MM.1S (cell line): ENCODE measurements around the gene ZNF775.

ENCODE experiments used
- DNase-seq: peaks from one replicate; pipeline ENCODE4 v3.0.0-alpha.2; 2015
- H2AFZ ChIP-seq: fragments of 300-600 bp; sonication (generic); 2 replicates; pipeline ENCODE4 v1.6.0; 2016; ENCODE audit warnings: antibody characterized with exemption, low read length
- H3F3A ChIP-seq: fragments of 300-600 bp; sonication (generic); 2 replicates; pipeline ENCODE4 v1.6.1; 2016; ENCODE audit warnings: mild to moderate bottlenecking, antibody characterized with exemption, low read length, moderate library complexity, mixed read lengths; ENCODE audit not compliant: insufficient read depth
- H3K27ac ChIP-seq: fragments of 300-600 bp; sonication (generic); 2 replicates; pipeline ENCODE4 v1.5.1; 2016; ENCODE audit warnings: mild to moderate bottlenecking, low read length
- H3K27me3 ChIP-seq: fragments of 300-600 bp; sonication (generic); replicated peaks from 2 replicates; pipeline ENCODE4 v1.6.0; 2016; ENCODE audit warnings: low read length; ENCODE audit not compliant: insufficient read depth
- H3K36me3 ChIP-seq: fragments of 300-600 bp; sonication (generic); replicated peaks from 2 replicates; pipeline ENCODE4 v1.6.1; 2016; ENCODE audit warnings: mild to moderate bottlenecking, low read length, mixed read lengths; ENCODE audit not compliant: insufficient read depth
- H3K4me1 ChIP-seq: fragments of 300-600 bp; sonication (generic); 2 replicates; pipeline ENCODE4 v1.6.1; 2016; ENCODE audit warnings: low read length, mixed read lengths
- H3K4me2 ChIP-seq: fragments of 300-600 bp; sonication (generic); 2 replicates; pipeline ENCODE4 v1.6.0; 2016; ENCODE audit warnings: low read depth, low read length
- H3K4me3 ChIP-seq: fragments of 300-600 bp; sonication (generic); 2 replicates; pipeline ENCODE4 v1.5.1; 2016; ENCODE audit warnings: low read length, mixed read lengths
- H3K79me2 ChIP-seq: fragments of 300-600 bp; sonication (generic); 2 replicates; pipeline ENCODE4 v1.6.1; 2016; ENCODE audit warnings: mixed run types, low read length, mixed read lengths
- H3K9ac ChIP-seq: fragments of 300-600 bp; sonication (generic); 2 replicates; pipeline ENCODE4 v1.6.1; 2016; ENCODE audit warnings: low read length, mixed read lengths
- H3K9me2 ChIP-seq: fragments of 300-600 bp; sonication (generic); replicated peaks from 2 replicates; pipeline ENCODE4 v1.6.1; 2016; ENCODE audit warnings: mild to moderate bottlenecking, low read length, mixed read lengths; ENCODE audit not compliant: insufficient read depth
- H3K9me3 ChIP-seq: fragments of 300-600 bp; sonication (generic); replicated peaks from 2 replicates; pipeline ENCODE4 v1.6.1; 2016; ENCODE audit warnings: mild to moderate bottlenecking, low read length, mixed read lengths; ENCODE audit not compliant: insufficient read depth
- H4K20me1 ChIP-seq: fragments of 300-600 bp; sonication (generic); 2 replicates; pipeline ENCODE4 v1.6.1; 2016; ENCODE audit warnings: mild to moderate bottlenecking, low read length, moderate library complexity, mixed read lengths; ENCODE audit not compliant: insufficient read depth
- CTCF ChIP-seq: fragments of 300-600 bp; sonication (generic); IDR thresholded peaks from 2 replicates; pipeline ENCODE4 v1.5.1; 2016; ENCODE audit warnings: antibody characterized with exemption, low read length, mixed read lengths
- EZH2 ChIP-seq: fragments of 300-600 bp; sonication (generic); optimal IDR thresholded peaks from 2 replicates; pipeline ENCODE3; 2017; ENCODE audit warnings: low read depth, mild to moderate bottlenecking, antibody characterized with exemption, low read length, mixed read lengths
- EZH2phosphoT487 ChIP-seq: fragments of 300-600 bp; sonication (generic); IDR thresholded peaks from 2 replicates; pipeline ENCODE4 v1.6.1; 2018; ENCODE audit warnings: antibody characterized with exemption, low read length

The ZNF775 gene

DNA sequence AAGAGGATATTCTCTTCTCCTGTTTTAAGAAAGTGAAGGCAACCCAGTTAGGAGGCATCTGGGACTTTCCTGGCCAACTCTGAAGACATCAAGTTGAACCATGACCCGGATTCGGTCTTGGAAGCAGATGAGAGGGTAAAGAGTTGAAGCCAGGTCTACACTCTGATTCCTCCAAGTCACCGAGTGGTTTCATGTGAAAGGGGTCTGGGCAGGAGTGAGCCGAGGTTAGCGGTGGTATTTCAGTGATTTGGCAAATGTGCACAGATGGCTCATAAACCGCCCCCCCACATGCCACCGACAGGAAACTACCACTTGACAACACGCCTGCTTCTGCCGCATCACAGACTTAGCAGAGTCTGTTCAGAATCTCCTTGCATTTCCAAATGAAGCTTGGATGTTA is 21.9 kb upstream of the ZNF775 start:
- Histone ChIP-seq H3K9me3 (no peaks in the 10 kb centered on the region), H3K79me2 (no peaks in the 10 kb centered on the region), H3K4me3 (peak overlapping the region; percentile 11; the same call in 1 of the 2 replicates), H2AFZ (peak overlapping the region; percentile 40), H3K9ac (peak overlapping the region; percentile 1; the same call in 1 of the 2 replicates), H3K27me3 (no peaks in the 10 kb centered on the region), H3K9me2 (no peaks in the 10 kb centered on the region), H3K4me2 (peak overlapping the region; percentile 46), H3F3A (peaks cover 15% of the 10 kb centered on the region), H3K27ac (peak overlapping the region; percentile 40; the same call in 1 of the 2 replicates), H4K20me1 (no peaks in the 10 kb centered on the region), H3K4me1 (peaks cover 24% of the 10 kb centered on the region), H3K36me3 (no peaks in the 10 kb centered on the region)
- TF ChIP-seq EZH2 (no peak), EZH2phosphoT487 (no peak), CTCF (no peak)
- peak; percentile 69 for DNase-seq

DNA sequence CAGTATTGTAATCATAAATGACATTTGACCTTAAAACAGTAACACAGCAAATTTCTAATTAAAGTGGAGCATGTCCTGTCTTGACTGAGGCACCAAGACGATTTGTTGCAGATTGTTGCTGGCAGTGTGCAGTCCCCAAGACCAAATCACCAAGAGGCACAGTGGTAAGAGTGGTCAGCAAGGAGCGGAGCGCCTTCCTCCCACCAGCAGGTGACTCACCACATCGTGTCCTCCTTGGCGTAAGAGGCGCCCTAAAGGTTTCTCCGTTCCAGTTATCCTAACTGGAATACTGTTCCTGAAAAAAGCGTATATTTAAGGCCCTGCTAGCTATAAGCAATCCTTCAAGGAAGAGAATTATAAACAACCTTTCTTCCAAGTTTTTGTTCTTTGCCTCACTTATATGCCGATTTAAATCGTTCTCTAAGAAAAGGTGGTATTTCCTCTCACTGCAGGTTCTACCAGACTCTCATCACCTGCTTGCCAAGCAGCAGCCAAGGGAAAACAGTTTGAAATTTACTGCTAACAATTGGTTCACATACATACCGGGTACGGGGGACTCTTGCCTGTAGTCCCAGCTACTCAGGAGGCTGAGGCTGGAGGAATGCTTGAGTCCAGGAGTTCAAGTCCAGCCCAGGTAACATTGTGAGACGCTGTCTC is 21.2 kb upstream of the ZNF775 start:
- Histone ChIP-seq H4K20me1 (no peaks in the 10 kb centered on the region), H3K4me3 (no peak overlapping the region; the same call in 1 of the 2 replicates), H3K9me2 (no peaks in the 10 kb centered on the region), H3K4me2 (peak overlapping the region; percentile 46), H3K27me3 (no peaks in the 10 kb centered on the region), H3K27ac (peak overlapping the region; percentile 40; the same call in 1 of the 2 replicates), H3K79me2 (no peaks in the 10 kb centered on the region), H3F3A (peaks cover 15% of the 10 kb centered on the region), H3K36me3 (no peaks in the 10 kb centered on the region), H3K9me3 (no peaks in the 10 kb centered on the region), H3K4me1 (peaks cover 24% of the 10 kb centered on the region), H3K9ac (peak overlapping the region; percentile 1; the same call in 1 of the 2 replicates), H2AFZ (peak overlapping the region; percentile 40)
- no peak for DNase-seq
- no peak for TF ChIP-seq EZH2phosphoT487

DNA sequence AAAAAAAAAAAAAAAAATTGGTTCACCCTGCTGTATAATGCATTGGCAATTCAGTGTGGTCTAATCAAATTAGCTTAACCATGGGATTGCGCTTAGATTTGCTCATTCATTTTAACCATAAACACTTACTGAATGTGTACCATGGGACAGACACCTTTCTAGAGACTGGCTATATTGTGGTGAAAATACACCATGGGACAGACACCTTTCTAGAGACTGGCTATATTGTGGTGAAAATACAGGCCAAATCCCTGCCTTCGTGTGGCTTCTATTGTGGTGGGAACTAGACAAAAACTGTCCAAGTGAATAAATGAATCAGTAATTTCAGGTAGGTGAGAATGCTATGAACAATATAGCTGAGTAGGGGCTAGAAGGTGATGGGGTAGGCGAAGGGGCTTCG is 20.7 kb upstream of the ZNF775 start:
- no peak for DNase-seq
- peaks cover 24% of the 10 kb centered on the region for H3K4me1 ChIP-seq
- no peak overlapping the region for H3K4me2 ChIP-seq
- H3K9me3 ChIP-seq = no peaks in the 10 kb centered on the region
- H2AFZ ChIP-seq = no peak overlapping the region
- TF ChIP-seq EZH2phosphoT487 (no peak), CTCF (no peak), EZH2 (no peak)
- no peaks in the 10 kb centered on the region for H3K36me3 ChIP-seq
- H3K4me3 ChIP-seq = no peak overlapping the region
- no peaks in the 10 kb centered on the region for H3K27me3 ChIP-seq
- H3K79me2 ChIP-seq = no peaks in the 10 kb centered on the region
- no peak overlapping the region for H3K9ac ChIP-seq
- no peaks in the 10 kb centered on the region for H4K20me1 ChIP-seq
- no peaks in the 10 kb centered on the region for H3K9me2 ChIP-seq
- no peak overlapping the region for H3K27ac ChIP-seq
- peaks cover 15% of the 10 kb centered on the region for H3F3A ChIP-seq

- Histone ChIP-seq H3K79me2 (no peaks in the 10 kb centered on the region), H3K36me3 (no peaks in the 10 kb centered on the region), H3K9me3 (no peaks in the 10 kb centered on the region), H3K4me2 (no peak overlapping the region), H4K20me1 (no peaks in the 10 kb centered on the region), H3K4me1 (peaks cover 30% of the 10 kb centered on the region), H3K4me3 (no peak overlapping the region), H3K27ac (no peak overlapping the region), H3K9me2 (no peaks in the 10 kb centered on the region), H3K27me3 (no peaks in the 10 kb centered on the region), H3K9ac (no peak overlapping the region), H3F3A (peaks cover 19% of the 10 kb centered on the region), H2AFZ (no peak overlapping the region)
- TF ChIP-seq EZH2phosphoT487 = no peak
- TF ChIP-seq CTCF = no peak
- TF ChIP-seq EZH2 = no peak
- no peak for DNase-seq
Observed at GRCh38 chr7:150358988-150359621, 20.0 kb upstream of the ZNF775 start.
